Stimulated activated CD8-positive, alpha-beta memory T cell treated with anti-CD3 and anti-CD28 coated beads, Interleukin-7, amount 100 ng/mL, for 24 hours (primary cell): Measurements from ENCODE around the gene RAB22A.

Experiments used
- DNase-seq: peaks from one replicate; pipeline ENCODE4 v3.0.0-alpha.2; 2020; ENCODE audit warnings: low read depth

The RAB22A gene

GRCh38 chr20:58416835-58417234 is 107.3 kb downstream of the RAB22A start:
- DNase-seq, result no peak
